Cardiac septum (tissue), 1 donor: ENCODE measurements around the gene CYP4A11. TPM values are rescaled to one million over a fixed set of nuclear protein-coding genes. Genes with fewer than 3 reads are reported as not detected.
"Not testable (repeated sequence)": the region's sequence is repeated elsewhere in the genome, so short reads cannot be mapped to it uniquely, and the experiment has no call there.

ENCODE experiments used
- DNase-seq: peaks from one replicate; pipeline ENCODE4 v3.0.0-alpha.2; 2020; ENCODE audit warnings: low spot score
- intact Hi-C: fragments of 100-400 bp; cut with DNase I; formaldehyde crosslinking; loops from one replicate; pipeline ENCODE4 v1.14.0; 2022
- long read RNA-seq: library from polyadenylated mRNA; unstranded; transcript quantifications from one replicate; pipeline ENCODE4 v2.0.0, GENCODE V29; 2021
- total RNA-seq: library from RNA; stranded (reverse); fragmentation: NEBNext Ultra II Directional; extraction: Animal tissue kit (Norgen Biotek cat#: 25700); gene quantifications from one replicate; pipeline ENCODE4 v1.2.1, GENCODE V29; 2021
- donor health status: DM: no; HTN: no; CAD: no.

CYP4A11 gene, protein sequence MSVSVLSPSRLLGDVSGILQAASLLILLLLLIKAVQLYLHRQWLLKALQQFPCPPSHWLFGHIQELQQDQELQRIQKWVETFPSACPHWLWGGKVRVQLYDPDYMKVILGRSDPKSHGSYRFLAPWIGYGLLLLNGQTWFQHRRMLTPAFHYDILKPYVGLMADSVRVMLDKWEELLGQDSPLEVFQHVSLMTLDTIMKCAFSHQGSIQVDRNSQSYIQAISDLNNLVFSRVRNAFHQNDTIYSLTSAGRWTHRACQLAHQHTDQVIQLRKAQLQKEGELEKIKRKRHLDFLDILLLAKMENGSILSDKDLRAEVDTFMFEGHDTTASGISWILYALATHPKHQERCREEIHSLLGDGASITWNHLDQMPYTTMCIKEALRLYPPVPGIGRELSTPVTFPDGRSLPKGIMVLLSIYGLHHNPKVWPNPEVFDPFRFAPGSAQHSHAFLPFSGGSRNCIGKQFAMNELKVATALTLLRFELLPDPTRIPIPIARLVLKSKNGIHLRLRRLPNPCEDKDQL
- not detected for total RNA-seq
- long read RNA-seq, result 0 reads

- intact Hi-C loops, result no loop called here
- no peak for DNase-seq
These were observed at the start of gene CYP4A11 for GRCh38 chr1:46941135-46941694. CYP4A11 (minus strand) TSS chr1:46941476; CDS start chr1:46941433, 43 bp downstream.

DNA sequence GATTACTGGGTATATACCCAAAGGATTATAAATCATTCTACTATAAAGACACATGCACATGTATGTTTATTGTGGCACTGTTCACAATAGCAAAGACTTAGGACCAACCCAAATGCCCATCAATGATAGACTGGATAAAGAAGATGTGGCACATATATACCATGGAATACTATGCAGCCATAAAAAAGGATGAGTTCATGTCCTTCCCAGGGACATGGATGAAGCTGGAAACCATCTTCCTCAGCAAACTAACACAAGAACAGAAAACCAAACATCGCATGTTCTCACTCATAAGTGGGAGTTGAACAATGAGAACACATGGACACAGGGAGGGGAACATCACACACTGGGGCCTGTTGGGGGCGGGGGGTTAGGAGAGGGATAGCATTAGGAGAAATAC lies 49.3 kb upstream of the CYP4A11 start:
- not testable (repeated sequence) for DNase-seq
- intact Hi-C loops, result loop anchor here (5.0 kb wide), 1 partner anchor 243 kb away; no protein-coding TSS in a partner anchor

DNA sequence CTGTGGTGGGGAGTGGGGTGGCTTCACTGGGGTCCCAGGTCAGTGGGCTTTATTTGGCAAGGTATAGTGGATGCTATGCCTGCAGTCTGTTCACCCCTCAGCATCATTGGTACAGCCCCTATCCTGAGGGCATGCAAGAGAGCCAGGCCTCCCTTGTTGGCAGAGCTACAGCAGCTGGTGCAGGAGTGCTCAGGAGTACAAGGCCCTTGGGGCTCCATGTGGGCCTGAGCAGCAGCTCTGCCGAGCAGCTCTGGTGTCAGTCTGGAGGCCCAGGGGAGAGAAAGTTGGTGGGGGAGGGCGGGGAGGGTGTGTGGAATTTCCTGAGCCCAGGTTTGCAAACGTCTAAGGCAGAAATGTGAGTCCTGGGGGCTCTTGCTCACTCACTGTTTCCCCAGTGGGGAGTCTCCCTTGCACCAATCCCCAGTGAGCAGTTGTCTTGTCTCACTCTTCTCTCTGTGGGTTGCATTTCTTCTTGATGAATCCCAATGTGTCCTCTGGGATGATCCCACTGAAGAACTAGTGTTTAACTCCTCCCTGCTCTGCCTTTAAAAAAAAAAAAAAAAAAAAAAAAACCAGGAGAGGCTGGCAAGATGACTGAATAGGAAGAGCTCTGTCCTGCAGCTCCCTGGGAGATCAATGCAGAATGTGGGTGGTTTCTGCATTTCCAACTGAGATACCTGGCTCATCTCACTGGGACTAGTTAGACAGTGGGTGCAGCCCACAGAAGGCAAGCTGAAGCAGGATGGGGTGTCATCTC lies 42.7 kb upstream of the CYP4A11 start:
- intact Hi-C loops, result no loop called here
- no peak for DNase-seq

DNA sequence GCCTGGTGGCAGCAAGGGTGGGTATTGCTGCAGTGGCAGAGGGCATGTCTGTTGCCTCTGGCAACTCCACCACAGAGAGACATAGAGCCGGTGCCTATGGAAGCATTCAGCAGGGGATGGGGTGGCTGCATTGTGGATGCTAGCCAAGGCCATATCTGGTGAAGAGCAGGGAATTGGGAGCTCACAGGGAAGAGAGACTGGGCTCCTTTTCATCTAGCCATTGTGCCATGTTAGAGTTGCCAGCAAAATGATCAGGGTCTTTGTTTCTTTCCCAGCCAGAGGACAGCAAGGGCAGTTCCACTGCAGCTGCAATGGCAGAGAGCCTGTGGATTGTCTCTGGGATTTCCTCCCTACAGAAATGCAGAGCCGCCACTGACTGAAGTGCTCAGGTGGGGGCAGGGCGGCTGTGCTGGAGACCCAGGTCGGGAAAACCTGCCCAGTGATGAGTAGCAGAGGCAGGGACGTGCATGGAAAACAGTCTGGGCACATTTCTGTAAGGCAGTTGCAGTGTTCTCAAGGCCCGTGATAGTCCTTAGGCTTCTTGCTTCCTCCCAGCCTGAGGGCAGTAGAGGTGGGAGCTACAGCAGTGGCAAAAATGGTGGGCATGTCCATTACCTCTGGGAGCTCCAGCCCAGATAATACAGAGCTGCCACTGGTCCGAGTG lies 42.0 kb upstream of the CYP4A11 start:
- intact Hi-C loops, result no loop called here
- DNase-seq, result no peak

DNA sequence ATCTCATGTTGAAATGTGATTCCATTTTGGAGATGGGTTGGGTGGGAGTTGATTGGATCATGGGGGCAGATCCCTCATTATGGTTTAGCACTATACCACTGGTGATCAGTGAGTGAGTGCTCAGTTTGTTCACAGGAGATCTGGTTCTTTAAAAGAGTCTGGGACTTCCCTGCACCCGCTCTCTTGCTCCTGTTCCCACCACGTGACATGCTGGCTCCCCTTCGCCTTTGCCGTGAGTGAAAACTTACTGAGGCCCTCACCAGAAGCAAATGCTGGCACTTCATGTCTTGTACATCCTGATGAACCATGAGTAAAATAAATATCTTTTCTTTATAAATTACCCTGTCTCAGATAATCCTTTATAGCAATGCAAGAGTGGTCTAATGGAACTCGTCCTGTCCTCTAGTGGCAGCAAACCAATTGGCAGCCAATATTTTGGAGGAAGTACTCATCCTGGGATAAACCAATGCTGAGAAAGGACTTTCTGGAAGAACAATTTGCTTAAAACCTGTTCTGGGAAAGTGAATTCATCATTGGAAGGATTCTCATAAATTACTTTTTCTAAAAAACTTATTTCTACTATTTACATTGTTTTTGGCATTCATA lies 27.8 kb upstream of the CYP4A11 start:
- no peak for DNase-seq
- intact Hi-C loops, result no loop called here

GRCh38 chr1:46962272-46962671 lies 21.0 kb upstream of the CYP4A11 start:
- intact Hi-C loops, DNase-seq: not testable (repeated sequence)

DNA sequence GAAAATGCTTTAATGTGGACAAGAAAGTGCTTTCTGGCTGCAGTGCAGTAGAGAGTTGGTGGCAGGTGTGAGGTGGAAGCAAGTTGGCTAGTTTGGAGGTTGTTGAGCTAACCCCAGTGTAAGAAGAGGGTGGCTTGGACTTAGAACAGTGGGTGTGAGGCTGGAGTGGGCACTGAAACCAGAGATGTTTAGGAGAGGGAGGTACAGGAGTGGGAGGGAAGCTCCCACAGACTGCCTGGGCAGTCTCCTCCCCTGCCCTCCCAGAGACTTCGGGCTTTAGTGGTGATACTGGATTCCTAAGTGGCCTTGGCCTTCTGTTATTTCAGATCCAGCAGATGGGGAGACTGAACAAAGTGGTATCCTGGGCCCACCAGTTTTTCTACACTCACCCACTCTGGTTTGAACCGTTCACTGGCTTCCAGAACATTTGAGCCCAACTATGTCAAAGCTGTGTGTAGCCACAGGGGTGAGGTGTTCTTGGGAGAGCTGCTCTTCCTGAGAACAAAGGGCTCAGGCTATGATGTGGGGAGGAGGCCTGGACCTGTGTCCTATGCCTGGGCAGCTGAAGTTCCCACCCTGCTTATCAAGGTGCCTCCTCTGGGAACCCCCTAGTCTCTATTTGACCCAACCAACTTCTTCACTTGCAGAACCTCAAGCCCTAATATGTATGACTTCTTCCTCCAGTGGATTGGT lies 19.9 kb upstream of the CYP4A11 start:
- intact Hi-C loops, result no loop called here

GRCh38 chr1:46960250-46960649 lies 19.0 kb upstream of the CYP4A11 start:
- DNase-seq, result no peak
- intact Hi-C loops, result no loop called here

More for the DNA sequence above, 19.9 kb upstream of the CYP4A11 start:
- DNase-seq, result no peak

GRCh38 chr1:46955116-46955515 lies 13.8 kb upstream of the CYP4A11 start:
- DNase-seq, intact Hi-C loops: not testable (repeated sequence)

GRCh38 chr1:46953847-46954246 lies 12.6 kb upstream of the CYP4A11 start:
- intact Hi-C loops, DNase-seq: not testable (repeated sequence)

- intact Hi-C loops, result not testable (repeated sequence)
These were observed 8.1 kb upstream of the CYP4A11 start for GRCh38 chr1:46949417-46949666.

GRCh38 chr1:46948629-46949416 lies 7.5 kb upstream of the CYP4A11 start:
- no peak for DNase-seq
- intact Hi-C loops, result no loop called here

More at GRCh38 chr1:46949417-46949666, 8.1 kb upstream of the CYP4A11 start:
- not testable (repeated sequence) for DNase-seq

GRCh38 chr1:46947706-46948105 lies 6.4 kb upstream of the CYP4A11 start:
- DNase-seq, intact Hi-C loops: not testable (repeated sequence)

DNA sequence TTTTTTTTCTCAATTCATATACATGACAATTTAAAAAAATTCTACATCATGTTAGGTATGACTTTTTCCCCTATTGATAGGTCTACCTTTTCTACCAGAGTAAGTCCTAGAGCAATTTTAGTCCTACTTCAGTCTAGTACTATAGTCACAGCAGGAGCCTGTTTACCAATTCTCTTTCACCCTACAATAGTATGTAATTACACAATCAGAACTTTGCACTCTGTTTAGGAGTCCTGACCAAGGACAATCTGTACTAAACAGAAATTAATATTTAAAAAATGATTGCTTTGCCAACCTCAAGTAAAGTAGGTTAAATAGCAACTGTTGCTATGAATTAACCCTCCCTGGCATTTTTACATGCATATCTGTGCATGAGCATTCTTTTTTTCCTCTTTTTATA lies 810 bp upstream of the CYP4A11 start:
- DNase-seq, result no peak
- intact Hi-C loops, result no loop called here

DNA sequence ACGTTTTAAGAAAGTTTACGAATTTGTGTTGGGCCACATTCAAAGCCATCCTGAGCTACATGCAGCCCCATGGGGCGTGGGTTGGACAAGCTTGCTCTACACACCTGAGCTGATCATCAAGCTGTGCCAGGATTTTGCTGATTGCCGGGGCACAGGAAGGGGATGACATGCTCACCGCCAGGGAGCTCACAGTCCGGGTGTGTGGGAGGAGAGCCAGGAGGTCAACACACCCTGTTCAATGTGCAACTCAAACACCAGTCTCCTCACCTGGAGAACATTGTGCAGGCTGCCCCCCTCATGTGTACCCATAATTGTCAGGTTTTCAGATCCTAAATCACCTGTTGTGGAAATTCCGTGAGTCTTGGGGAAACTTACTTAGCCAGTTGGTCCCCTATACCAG lies 969 bp downstream of the CYP4A11 start:
- intact Hi-C loops, result no loop called here
- no peak for DNase-seq

- DNase-seq, result no peak
- intact Hi-C loops, result no loop called here
These were observed 4.0 kb downstream of the CYP4A11 start for GRCh38 chr1:46937270-46937669.

- intact Hi-C loops, result no loop called here
These were observed 4.5 kb downstream of the CYP4A11 start for GRCh38 chr1:46936788-46937187.

GRCh38 chr1:46934852-46935251 lies 6.4 kb downstream of the CYP4A11 start:
- DNase-seq, intact Hi-C loops: not testable (repeated sequence)

More at GRCh38 chr1:46936788-46937187, 4.5 kb downstream of the CYP4A11 start:
- DNase-seq, result no peak
